ENCODE results near the gene ZNF511. TPM values are rescaled to one million over a fixed set of nuclear protein-coding genes. Genes with fewer than 3 reads are reported as not detected.

Gene ZNF511
- total RNA-seq, 1 experiment from 2014 or later: 78.4 TPM

DNA sequence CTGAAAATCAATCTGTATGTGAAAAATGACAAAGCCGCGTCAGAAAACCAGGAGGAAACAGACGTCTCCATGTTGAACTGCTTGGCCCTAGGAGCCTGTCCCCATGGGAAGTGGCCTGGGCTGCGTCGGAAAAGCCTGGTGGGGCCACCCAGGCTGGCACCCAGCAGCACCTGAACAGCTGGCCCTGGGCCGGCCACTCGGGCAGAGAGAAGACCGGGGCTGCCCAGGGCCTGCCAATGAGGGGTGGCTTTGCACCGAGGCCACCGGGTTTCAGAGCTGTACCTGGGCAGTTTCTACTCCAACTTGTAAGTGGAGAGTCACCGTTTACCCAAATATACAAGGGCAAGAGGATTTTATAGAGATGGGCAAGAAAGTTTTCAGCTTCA lies 50.2 kb downstream of the ZNF511 start:
- no peak overlapping the region for H2AFZ ChIP-seq (ENCODE audit: low read length)
- H3K79me2 ChIP-seq (ENCODE audit: low read length): no peaks in the 10 kb centered on the region
- intact Hi-C loops (cut with micrococcal nuclease): no loop called here
- 0 out of 2 replicates have a peak, but pooled peaks cover 4% of the 10 kb centered on the region for H3K4me1 ChIP-seq (ENCODE audit: insufficient read depth, low read length)
- DNase-seq (no peak), ATAC-seq (no peak)
- TF ChIP-seq EZH2 (IDR thresholded peaks at IDR 0.05; ENCODE audit: low read length, unreplicated experiment): no peak
- no peak for TF ChIP-seq EZH2phosphoT487 (IDR thresholded peaks at IDR 0.05; ENCODE audit: borderline replicate concordance, low read length)
- TF ChIP-seq, protein P1, sequence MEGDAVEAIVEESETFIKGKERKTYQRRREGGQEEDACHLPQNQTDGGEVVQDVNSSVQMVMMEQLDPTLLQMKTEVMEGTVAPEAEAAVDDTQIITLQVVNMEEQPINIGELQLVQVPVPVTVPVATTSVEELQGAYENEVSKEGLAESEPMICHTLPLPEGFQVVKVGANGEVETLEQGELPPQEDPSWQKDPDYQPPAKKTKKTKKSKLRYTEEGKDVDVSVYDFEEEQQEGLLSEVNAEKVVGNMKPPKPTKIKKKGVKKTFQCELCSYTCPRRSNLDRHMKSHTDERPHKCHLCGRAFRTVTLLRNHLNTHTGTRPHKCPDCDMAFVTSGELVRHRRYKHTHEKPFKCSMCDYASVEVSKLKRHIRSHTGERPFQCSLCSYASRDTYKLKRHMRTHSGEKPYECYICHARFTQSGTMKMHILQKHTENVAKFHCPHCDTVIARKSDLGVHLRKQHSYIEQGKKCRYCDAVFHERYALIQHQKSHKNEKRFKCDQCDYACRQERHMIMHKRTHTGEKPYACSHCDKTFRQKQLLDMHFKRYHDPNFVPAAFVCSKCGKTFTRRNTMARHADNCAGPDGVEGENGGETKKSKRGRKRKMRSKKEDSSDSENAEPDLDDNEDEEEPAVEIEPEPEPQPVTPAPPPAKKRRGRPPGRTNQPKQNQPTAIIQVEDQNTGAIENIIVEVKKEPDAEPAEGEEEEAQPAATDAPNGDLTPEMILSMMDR (conservative IDR thresholded peaks at IDR 0.05; ENCODE audit: low read depth, low read length): no peak
- H4K20me1 ChIP-seq (ENCODE audit: low read length): no peaks in the 10 kb centered on the region
- ChIA-PET POLR2A (ENCODE audit: unreplicated experiment) (no interaction called here), CTCF (no interaction called here)
- no peaks in the 10 kb centered on the region for H3F3A ChIP-seq (ENCODE audit: low read length, unreplicated experiment)
- no peaks in the 10 kb centered on the region for H3K36me3 ChIP-seq (ENCODE audit: low read depth, low read length)
- H3K4me2 ChIP-seq (ENCODE audit: low read length): no peak overlapping the region
- no peaks in the 10 kb centered on the region for H3K9me3 ChIP-seq (ENCODE audit: low read length)
- H3K9me2 ChIP-seq (replicated peaks; ENCODE audit: low read length): no peaks in the 10 kb centered on the region
- H3K27ac ChIP-seq (ENCODE audit: low read length): no peak overlapping the region
- H3K27me3 ChIP-seq (ENCODE audit: low read length): no peaks in the 10 kb centered on the region
- no peak overlapping the region for H3K9ac ChIP-seq (ENCODE audit: low read length)
- BruUV-seq (replicated peaks): no TSS peak
- no peak overlapping the region for H3K4me3 ChIP-seq (ENCODE audit: low read length)

DNA sequence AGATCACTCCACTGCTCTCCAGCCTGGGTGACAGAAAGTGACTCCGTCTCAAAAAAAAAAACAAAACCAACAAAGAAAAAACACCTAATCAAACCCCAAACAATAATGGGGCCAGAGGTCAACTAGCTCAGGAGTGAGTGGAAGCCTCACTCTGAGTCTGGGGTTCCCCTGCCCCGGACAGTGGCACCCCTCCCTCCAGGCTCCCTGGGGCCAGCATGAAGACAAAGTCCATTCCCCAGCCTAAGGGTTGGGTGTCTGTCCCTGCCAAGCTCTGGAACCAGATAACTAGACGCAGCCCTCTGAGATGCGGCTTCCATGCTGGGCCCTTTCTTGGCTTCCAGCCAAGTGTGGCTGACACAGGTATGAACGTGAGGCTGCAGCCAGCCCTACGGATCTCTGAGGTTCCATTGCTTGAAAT lies 50.8 kb downstream of the ZNF511 start:
- Histone ChIP-seq H3K27ac (ENCODE audit: low read length) (no peak overlapping the region), H3K9ac (ENCODE audit: low read length) (no peak overlapping the region), H3K4me2 (ENCODE audit: low read length) (no peak overlapping the region), H3K36me3 (ENCODE audit: low read depth, low read length) (0 out of 2 replicates have a peak, but pooled peaks cover 3% of the 10 kb centered on the region), H3K9me3 (ENCODE audit: low read length) (no peaks in the 10 kb centered on the region), H3K4me3 (ENCODE audit: low read length) (no peak overlapping the region), H3K9me2 (replicated peaks; ENCODE audit: low read length) (no peaks in the 10 kb centered on the region), H3K4me1 (ENCODE audit: insufficient read depth, low read length) (0 out of 2 replicates have a peak, but pooled peaks cover 4% of the 10 kb centered on the region), H3K79me2 (ENCODE audit: low read length) (no peaks in the 10 kb centered on the region), H3K27me3 (ENCODE audit: low read length) (no peaks in the 10 kb centered on the region), H3F3A (ENCODE audit: low read length, unreplicated experiment) (no peaks in the 10 kb centered on the region), H2AFZ (ENCODE audit: low read length) (no peak overlapping the region), H4K20me1 (ENCODE audit: low read length) (no peaks in the 10 kb centered on the region)
- ChIA-PET CTCF (no interaction called here), POLR2A (ENCODE audit: unreplicated experiment) (no interaction called here)
- BruUV-seq (replicated peaks): no TSS peak
- DNase-seq (peak; percentile 8), ATAC-seq (no peak)
- intact Hi-C loops (cut with micrococcal nuclease): no loop called here
- no peak for TF ChIP-seq EZH2 (IDR thresholded peaks at IDR 0.05; ENCODE audit: low read length, unreplicated experiment)
- TF ChIP-seq EZH2phosphoT487 (IDR thresholded peaks at IDR 0.05; ENCODE audit: borderline replicate concordance, low read length): no peak
- TF ChIP-seq, protein P1 (conservative IDR thresholded peaks at IDR 0.05; ENCODE audit: low read depth, low read length): no peak

- Histone ChIP-seq H3K4me1 (ENCODE audit: insufficient read depth, low read length) (0 out of 2 replicates have a peak, but pooled peaks cover 4% of the 10 kb centered on the region), H3K27me3 (ENCODE audit: low read length) (no peaks in the 10 kb centered on the region), H4K20me1 (ENCODE audit: low read length) (no peaks in the 10 kb centered on the region), H3K9me3 (ENCODE audit: low read length) (no peaks in the 10 kb centered on the region), H2AFZ (ENCODE audit: low read length) (no peak overlapping the region), H3K4me3 (ENCODE audit: low read length) (no peak overlapping the region), H3K9me2 (replicated peaks; ENCODE audit: low read length) (no peaks in the 10 kb centered on the region), H3K36me3 (ENCODE audit: low read depth, low read length) (0 out of 2 replicates have a peak, but pooled peaks cover 5% of the 10 kb centered on the region), H3K9ac (ENCODE audit: low read length) (no peak overlapping the region), H3K4me2 (ENCODE audit: low read length) (no peak overlapping the region), H3K79me2 (ENCODE audit: low read length) (no peaks in the 10 kb centered on the region), H3K27ac (ENCODE audit: low read length) (no peak overlapping the region), H3F3A (ENCODE audit: low read length, unreplicated experiment) (no peaks in the 10 kb centered on the region)
- DNase-seq (no peak), ATAC-seq (no peak)
- TF ChIP-seq, protein P1 (conservative IDR thresholded peaks at IDR 0.05; ENCODE audit: low read depth, low read length): no peak
- TF ChIP-seq EZH2 (IDR thresholded peaks at IDR 0.05; ENCODE audit: low read length, unreplicated experiment): no peak
- TF ChIP-seq EZH2phosphoT487 (IDR thresholded peaks at IDR 0.05; ENCODE audit: borderline replicate concordance, low read length): no peak
- intact Hi-C loops (cut with micrococcal nuclease): no loop called here
- ChIA-PET CTCF (no interaction called here), POLR2A (ENCODE audit: unreplicated experiment) (no interaction called here)
- BruUV-seq (replicated peaks): no TSS peak
These were observed 51.4 kb downstream of the ZNF511 start for GRCh38 chr10:133359972-133360610.

Data from PC-3 (cell line).